IMR-90 (cell line): Measurements from ENCODE around the gene TTC39C.
"Not testable (repeated sequence)": the region's sequence is repeated elsewhere in the genome, so short reads cannot be mapped to it uniquely, and the experiment has no call there.

Experiments used
- CEBPB ChIP-seq: IDR thresholded peaks from 2 replicates; pipeline ENCODE4 v1.6.1; 2012; ENCODE audit warnings: low read depth, low read length, improper control_type of control experiment
- CHD1 ChIP-seq: IDR thresholded peaks from 2 replicates; pipeline ENCODE4 v1.6.1; 2012; ENCODE audit warnings: low read depth, low read length, improper control_type of control experiment
- CTCF ChIP-seq: conservative IDR thresholded peaks from 2 replicates; pipeline ENCODE4 v1.5.1; 2012; ENCODE audit warnings: mild to moderate bottlenecking, low read depth, low read length, improper control_type of control experiment
- ELK1 ChIP-seq: fragments of 150-350 bp; IDR thresholded peaks from 2 replicates; pipeline ENCODE4 v1.6.1; 2016; ENCODE audit warnings: low read depth, mild to moderate bottlenecking, low read length, moderate library complexity, borderline replicate concordance
- MAFK ChIP-seq: IDR thresholded peaks from 2 replicates; pipeline ENCODE4 v1.6.1; 2012; ENCODE audit warnings: low read depth, low read length, improper control_type of control experiment
- POLR2A ChIP-seq: IDR thresholded peaks from 2 replicates; pipeline ENCODE4 v1.6.1; 2012; ENCODE audit warnings: mild to moderate bottlenecking, low read depth, low read length
- RAD21 ChIP-seq: IDR thresholded peaks from 2 replicates; pipeline ENCODE4 v1.6.1; 2012; ENCODE audit warnings: low read length, improper control_type of control experiment
- USF2 ChIP-seq: fragments of 150-350 bp; IDR thresholded peaks from 2 replicates; pipeline ENCODE4 v1.6.1; 2017; ENCODE audit warnings: mild to moderate bottlenecking, antibody characterized with exemption, low read length, low read depth

- TF ChIP-seq CTCF, POLR2A, CHD1, RAD21, ELK1, CEBPB, USF2, MAFK: not testable (repeated sequence)
These were observed 135.0 kb downstream of the TTC39C start for GRCh38 chr18:24149591-24149990.
